Sigmoid colon (tissue), 4 donors: ENCODE data around the gene SLC8A1.

Experiments used
- CTCF ChIP-seq, 4 experiments: fragments of 450-650 bp in 3 of 4; fragments of 200-600 bp in 1 of 4; IDR thresholded peaks; one replicate each; pipeline ENCODE4 v1.5.1; 2016 to 2019; ENCODE audit warnings: antibody characterized with exemption in 4 of 4, mild to moderate bottlenecking in 3 of 4, moderate library complexity in 2 of 4
- EP300 ChIP-seq, 4 donors: sonication (generic); formaldehyde crosslinking; IDR thresholded peaks; one replicate each; pipeline ENCODE4 v1.6.1; 2017; ENCODE audit warnings: antibody characterized with exemption in 4 of 4

- TF ChIP-seq CTCF (IDR thresholded peaks at IDR 0.05) = no peak
- no peak for TF ChIP-seq EP300 (IDR thresholded peaks at IDR 0.05)
These were observed 250.5 kb downstream of the SLC8A1 start for GRCh38 chr2:40201425-40201824.
